Omental fat pad (tissue), 4 donors: ENCODE results near the gene LRCH1. TPM values are rescaled to one million over a fixed set of nuclear protein-coding genes. Genes with fewer than 3 reads are reported as not detected.

Experiments used
- ATAC-seq: fragments of 150-250 bp; one replicate; pipeline ENCODE4 v1.9.1; 2016; ENCODE audit warnings: mild to moderate bottlenecking, moderate library complexity; ENCODE audit not compliant: low FRiP score
- DNase-seq: peaks from one replicate; pipeline ENCODE4 v3.0.0-alpha.2; 2019; ENCODE audit warnings: low spot score
- CTCF ChIP-seq, 3 donors: fragments of 450-650 bp; IDR thresholded peaks; one replicate each; pipeline ENCODE4 v1.5.1; 2016 to 2017; ENCODE audit warnings: antibody characterized with exemption in 3 of 3, mild to moderate bottlenecking in 3 of 3, moderate library complexity in 2 of 3
- total RNA-seq, 4 donors: library from RNA; depleted of rRNA; stranded (reverse); fragments of >200 nt; gene quantifications; one replicate each; pipeline ENCODE4 v1.1.0, GENCODE V29; 2016

Gene LRCH1
- total RNA-seq, 4 donors from 2014 or later, result 9.7 to 43.7 (median 16.5) TPM

- TF ChIP-seq CTCF (IDR thresholded peaks at IDR 0.05), result no peak
- ATAC-seq (no peak), DNase-seq (no peak)
Measured at GRCh38 chr13:46609726-46610125, 56.8 kb downstream of the LRCH1 start.

- ATAC-seq (no peak), DNase-seq (no peak)
- no peak for TF ChIP-seq CTCF (IDR thresholded peaks at IDR 0.05)
Measured at GRCh38 chr13:46612267-46612666, 59.3 kb downstream of the LRCH1 start.

- TF ChIP-seq CTCF (IDR thresholded peaks at IDR 0.05), result no peak
- ATAC-seq, result no peak
- no peak for DNase-seq
Measured at GRCh38 chr13:46613409-46614049, 60.6 kb downstream of the LRCH1 start.

- no peak for TF ChIP-seq CTCF (IDR thresholded peaks at IDR 0.05)
- DNase-seq, result no peak
- ATAC-seq, result no peak
Measured at GRCh38 chr13:46614582-46614981, 61.6 kb downstream of the LRCH1 start.

GRCh38 chr13:46615888-46616531 is 63.0 kb downstream of the LRCH1 start:
- DNase-seq, result no peak
- no peak for TF ChIP-seq CTCF (IDR thresholded peaks at IDR 0.05)
- no peak for ATAC-seq

- TF ChIP-seq CTCF (IDR thresholded peaks at IDR 0.05), result no peak
- DNase-seq (no peak), ATAC-seq (no peak)
Measured at GRCh38 chr13:46617229-46617721, 64.3 kb downstream of the LRCH1 start.

- TF ChIP-seq CTCF (IDR thresholded peaks at IDR 0.05), result no peak
- DNase-seq (no peak), ATAC-seq (no peak)
Measured at GRCh38 chr13:46617885-46618284, 64.9 kb downstream of the LRCH1 start.
